Ascending aorta (tissue), 2 donors: Measurements from ENCODE around the gene ARL6IP4. TPM values are rescaled to one million over a fixed set of nuclear protein-coding genes. Genes with fewer than 3 reads are reported as not detected.

Experiments used
- DNase-seq, 2 donors: peaks; one replicate each; pipeline ENCODE4 v3.0.0-alpha.2; 2019; ENCODE audit warnings: low spot score in 2 of 2
- H3K27ac ChIP-seq, 2 donors: fragments of 200-600 bp; sonication (generic); one replicate each; pipeline ENCODE4 v1.5.1; 2016 to 2017; ENCODE audit warnings: mild to moderate bottlenecking in 1 of 2
- H3K27me3 ChIP-seq: fragments of 200-600 bp; sonication (generic); one replicate; pipeline ENCODE4 v1.5.1; 2017
- H3K36me3 ChIP-seq, 2 donors: fragments of 200-600 bp; sonication (generic); one replicate each; pipeline ENCODE4 v1.5.1; 2016
- H3K4me1 ChIP-seq, 2 donors: fragments of 200-600 bp; sonication (generic); one replicate each; pipeline ENCODE4 v1.5.1; 2016 to 2017; ENCODE audit warnings: mild to moderate bottlenecking in 1 of 2
- H3K4me3 ChIP-seq, 2 donors: fragments of 200-600 bp; sonication (generic); one replicate each; pipeline ENCODE4 v1.5.1; 2016 to 2017; ENCODE audit warnings: mild to moderate bottlenecking in 1 of 2
- H3K9me3 ChIP-seq, 2 donors: fragments of 200-600 bp; sonication (generic); one replicate each; pipeline ENCODE4 v1.5.1; 2016
- CTCF ChIP-seq, 3 experiments: fragments of 200-600 bp in 2 of 3; fragments of 450-650 bp in 1 of 3; sonication (generic) in 2 of 3; IDR thresholded peaks; one replicate each; pipeline ENCODE4 v1.5.1; 2016 to 2019; ENCODE audit warnings: antibody characterized with exemption in 3 of 3, mild to moderate bottlenecking in 1 of 3, moderate library complexity in 1 of 3
- intact Hi-C: fragments of 100-400 bp; cut with DNase I; formaldehyde crosslinking; loops from one replicate; pipeline ENCODE4 v1.15.1; 2023
- total RNA-seq: library from RNA; depleted of rRNA; stranded (reverse); fragments of >200 nt; gene quantifications from one replicate; pipeline ENCODE4 v1.1.0, GENCODE V29; 2016

ARL6IP4 gene
- total RNA-seq, 1 donor from 2014 or later, result 197 TPM

DNA sequence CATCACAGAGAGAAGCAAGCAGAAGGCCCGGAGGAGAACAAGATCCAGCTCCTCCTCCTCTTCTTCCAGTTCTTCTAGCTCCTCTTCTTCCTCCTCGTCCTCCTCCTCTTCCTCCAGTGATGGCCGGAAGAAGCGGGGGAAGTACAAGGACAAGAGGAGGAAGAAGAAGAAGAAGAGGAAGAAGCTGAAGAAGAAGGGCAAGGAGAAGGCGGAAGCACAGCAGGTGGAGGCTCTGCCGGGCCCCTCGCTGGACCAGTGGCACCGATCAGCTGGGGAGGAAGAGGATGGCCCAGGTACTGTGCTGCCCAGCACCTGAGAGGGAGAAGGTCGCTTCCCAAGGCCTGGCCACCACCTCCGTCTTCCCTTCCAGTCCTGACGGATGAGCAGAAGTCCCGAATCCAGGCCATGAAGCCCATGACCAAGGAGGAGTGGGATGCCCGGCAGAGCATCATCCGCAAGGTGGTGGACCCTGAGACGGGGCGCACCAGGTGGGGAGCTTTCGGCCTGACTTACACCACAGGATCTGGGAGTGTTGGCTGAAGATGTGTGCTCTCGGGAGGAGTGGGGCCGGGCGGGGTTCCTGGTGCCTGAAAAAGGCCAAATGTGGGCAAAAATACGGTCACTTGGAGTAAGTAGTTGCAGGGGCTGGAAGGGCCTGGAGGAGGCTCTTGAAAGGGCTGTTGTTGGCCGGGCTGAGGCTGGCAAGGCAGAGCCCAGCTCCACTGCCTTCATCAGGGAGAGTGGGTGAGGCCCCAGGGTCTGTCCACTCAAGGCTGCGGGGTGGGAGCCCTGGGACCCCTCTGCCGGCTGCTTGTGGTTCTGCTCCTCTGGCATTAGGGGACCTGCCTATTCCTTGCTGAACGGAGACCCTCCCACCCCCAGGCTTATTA lies 1.4 kb downstream of the ARL6IP4 start:
- H3K27me3 ChIP-seq, result no peaks in the 10 kb centered on the region
- H3K9me3 ChIP-seq, result no peaks in the 10 kb centered on the region
- DNase-seq, result no peak
- peak overlapping the region; percentile 95 for H3K4me3 ChIP-seq
- H3K27ac ChIP-seq, result peak overlapping the region; percentile 93 to 95
- intact Hi-C loops, result no loop called here
- peaks cover 9 to 26% of the 10 kb centered on the region in 2 donors for H3K36me3 ChIP-seq
- TF ChIP-seq CTCF (IDR thresholded peaks at IDR 0.05), result no peak
- H3K4me1 ChIP-seq, result peaks cover 27 to 60% of the 10 kb centered on the region in 2 donors

- peak overlapping the region in 1 of 2 donors; percentile 95 for H3K4me3 ChIP-seq
- TF ChIP-seq CTCF (IDR thresholded peaks at IDR 0.05), result no peak
- H3K27me3 ChIP-seq, result no peaks in the 10 kb centered on the region
- H3K9me3 ChIP-seq, result no peaks in the 10 kb centered on the region
- DNase-seq, result no peak
- peaks cover 15 to 27% of the 10 kb centered on the region in 2 donors for H3K36me3 ChIP-seq
- peaks cover 27 to 60% of the 10 kb centered on the region in 2 donors for H3K4me1 ChIP-seq
- intact Hi-C loops, result no loop called here
- H3K27ac ChIP-seq, result peak overlapping the region; percentile 93 to 95
These were observed 2.0 kb downstream of the ARL6IP4 start for GRCh38 chr12:122982477-122982815.

DNA sequence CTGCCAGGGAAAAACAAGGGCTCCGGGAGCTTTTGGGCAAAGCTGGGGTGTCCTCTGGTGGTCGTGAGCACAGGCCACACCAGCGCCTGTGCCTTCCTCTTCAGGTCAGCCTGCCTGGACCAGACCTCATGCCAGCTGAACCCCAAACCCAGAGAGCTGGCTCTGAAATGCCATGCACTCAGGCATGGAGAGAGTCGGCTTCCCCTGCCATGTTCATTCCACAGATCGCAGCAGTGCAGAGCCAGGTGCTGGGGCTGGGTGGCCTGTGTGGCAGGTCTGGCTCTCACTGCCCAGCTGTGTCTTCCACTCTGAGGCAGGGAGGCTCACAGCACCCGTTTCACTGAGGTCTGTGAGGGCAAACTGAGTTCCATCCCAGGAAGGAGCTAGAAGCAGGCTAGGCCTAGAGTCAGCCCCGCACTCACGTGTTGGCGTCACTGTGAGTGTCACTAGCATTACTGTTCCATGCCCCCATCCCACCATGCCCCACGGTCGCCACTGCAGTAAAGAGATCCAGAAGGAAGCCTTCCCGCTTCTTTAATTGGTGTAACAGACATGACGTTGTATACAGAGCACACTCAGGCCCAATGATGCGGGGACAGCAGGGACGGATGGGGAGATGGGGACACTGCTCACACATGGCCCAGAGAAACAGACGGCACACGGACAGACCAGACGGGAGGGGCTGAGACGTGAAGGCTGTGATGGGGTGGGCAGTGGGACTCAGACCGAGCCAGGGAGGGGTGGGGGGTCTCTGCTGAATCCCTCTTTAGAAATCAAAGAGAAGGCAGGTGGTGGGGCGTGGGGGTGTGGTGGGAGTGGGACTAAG lies 2.7 kb downstream of the ARL6IP4 start:
- Histone ChIP-seq H3K4me1 (peaks cover 27 to 57% of the 10 kb centered on the region in 2 donors), H3K36me3 (peaks cover 16 to 34% of the 10 kb centered on the region in 2 donors), H3K27ac (peak overlapping the region; percentile 93 to 95), H3K27me3 (no peaks in the 10 kb centered on the region), H3K4me3 (peak overlapping the region in 1 of 2 donors; percentile 95), H3K9me3 (no peaks in the 10 kb centered on the region)
- intact Hi-C loops, result no loop called here
- DNase-seq, result no peak
- TF ChIP-seq CTCF (IDR thresholded peaks at IDR 0.05), result no peak

GRCh38 chr12:122983789-122984515 lies 3.5 kb downstream of the ARL6IP4 start:
- intact Hi-C loops, result loop anchor here (2.0 kb wide), 1 partner anchor 249 kb away; the partner anchor contains the start of genes MPHOSPH9 and MTRFR
- no peak for TF ChIP-seq CTCF (IDR thresholded peaks at IDR 0.05)
- Histone ChIP-seq H3K9me3 (no peaks in the 10 kb centered on the region), H3K4me1 (peaks cover 27 to 54% of the 10 kb centered on the region in 2 donors), H3K4me3 (peak overlapping the region; percentile 37 to 95), H3K36me3 (peaks cover 21 to 34% of the 10 kb centered on the region in 2 donors), H3K27ac (peak overlapping the region; percentile 93 to 95), H3K27me3 (no peaks in the 10 kb centered on the region)
- DNase-seq, result no peak
